ENCODE results near the gene RGS11. TPM values are rescaled to one million over a fixed set of nuclear protein-coding genes. Genes with fewer than 3 reads are reported as not detected.

Gene RGS11
- total RNA-seq: 2.4 TPM in 2 replicates
- long read RNA-seq: 0 reads

DNA sequence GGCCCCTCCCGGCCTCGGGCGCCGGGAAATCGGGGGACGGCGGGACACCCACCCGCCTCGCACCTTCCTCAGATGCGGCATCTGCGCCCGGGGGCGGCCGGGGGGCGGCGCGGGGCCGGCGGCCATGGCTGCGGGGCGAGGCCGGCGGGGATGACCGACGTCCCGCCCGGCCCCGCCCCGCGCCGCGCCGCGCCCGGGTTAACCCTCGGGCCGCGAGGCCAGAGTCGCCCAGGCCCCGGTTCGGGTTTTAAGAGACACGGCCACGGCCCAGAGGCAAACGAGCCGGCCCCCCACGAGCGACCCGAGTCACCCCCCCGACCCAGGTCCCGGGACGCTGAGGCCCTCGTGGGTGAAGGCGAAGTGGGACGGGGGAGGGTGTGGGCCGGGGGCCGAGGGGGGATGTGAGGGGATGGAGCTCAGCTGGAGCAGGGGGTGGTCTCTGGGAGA is at the start of gene RGS11:
TSS of gene RGS11 (minus strand) at position 159 of the 447 bp plus-strand sequence. CDS start at position 126, 33 bp downstream.
- no peaks in the 10 kb centered on the region for H3K36me3 Mint-ChIP-seq (ENCODE audit: insufficient read depth)
- peaks cover 2% of the 10 kb centered on the region for H3K4me1 Mint-ChIP-seq (ENCODE audit: low read depth)
- no peak within 1 kb of the TSS for H3K27ac Mint-ChIP-seq
- TF ChIP-seq, protein P1, sequence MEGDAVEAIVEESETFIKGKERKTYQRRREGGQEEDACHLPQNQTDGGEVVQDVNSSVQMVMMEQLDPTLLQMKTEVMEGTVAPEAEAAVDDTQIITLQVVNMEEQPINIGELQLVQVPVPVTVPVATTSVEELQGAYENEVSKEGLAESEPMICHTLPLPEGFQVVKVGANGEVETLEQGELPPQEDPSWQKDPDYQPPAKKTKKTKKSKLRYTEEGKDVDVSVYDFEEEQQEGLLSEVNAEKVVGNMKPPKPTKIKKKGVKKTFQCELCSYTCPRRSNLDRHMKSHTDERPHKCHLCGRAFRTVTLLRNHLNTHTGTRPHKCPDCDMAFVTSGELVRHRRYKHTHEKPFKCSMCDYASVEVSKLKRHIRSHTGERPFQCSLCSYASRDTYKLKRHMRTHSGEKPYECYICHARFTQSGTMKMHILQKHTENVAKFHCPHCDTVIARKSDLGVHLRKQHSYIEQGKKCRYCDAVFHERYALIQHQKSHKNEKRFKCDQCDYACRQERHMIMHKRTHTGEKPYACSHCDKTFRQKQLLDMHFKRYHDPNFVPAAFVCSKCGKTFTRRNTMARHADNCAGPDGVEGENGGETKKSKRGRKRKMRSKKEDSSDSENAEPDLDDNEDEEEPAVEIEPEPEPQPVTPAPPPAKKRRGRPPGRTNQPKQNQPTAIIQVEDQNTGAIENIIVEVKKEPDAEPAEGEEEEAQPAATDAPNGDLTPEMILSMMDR (IDR thresholded peaks at IDR 0.05; ENCODE audit: unreplicated experiment): no peak
- peaks cover 32% of the 10 kb centered on the region for H3K27me3 Mint-ChIP-seq
- no peak for DNase-seq (ENCODE audit: low spot score, unreplicated experiment)
- H3K4me3 Mint-ChIP-seq (ENCODE audit: low read depth): peak within 1 kb of the TSS; percentile 67
- H3K9me3 Mint-ChIP-seq (ENCODE audit: low read depth): no peaks in the 10 kb centered on the region

DNA sequence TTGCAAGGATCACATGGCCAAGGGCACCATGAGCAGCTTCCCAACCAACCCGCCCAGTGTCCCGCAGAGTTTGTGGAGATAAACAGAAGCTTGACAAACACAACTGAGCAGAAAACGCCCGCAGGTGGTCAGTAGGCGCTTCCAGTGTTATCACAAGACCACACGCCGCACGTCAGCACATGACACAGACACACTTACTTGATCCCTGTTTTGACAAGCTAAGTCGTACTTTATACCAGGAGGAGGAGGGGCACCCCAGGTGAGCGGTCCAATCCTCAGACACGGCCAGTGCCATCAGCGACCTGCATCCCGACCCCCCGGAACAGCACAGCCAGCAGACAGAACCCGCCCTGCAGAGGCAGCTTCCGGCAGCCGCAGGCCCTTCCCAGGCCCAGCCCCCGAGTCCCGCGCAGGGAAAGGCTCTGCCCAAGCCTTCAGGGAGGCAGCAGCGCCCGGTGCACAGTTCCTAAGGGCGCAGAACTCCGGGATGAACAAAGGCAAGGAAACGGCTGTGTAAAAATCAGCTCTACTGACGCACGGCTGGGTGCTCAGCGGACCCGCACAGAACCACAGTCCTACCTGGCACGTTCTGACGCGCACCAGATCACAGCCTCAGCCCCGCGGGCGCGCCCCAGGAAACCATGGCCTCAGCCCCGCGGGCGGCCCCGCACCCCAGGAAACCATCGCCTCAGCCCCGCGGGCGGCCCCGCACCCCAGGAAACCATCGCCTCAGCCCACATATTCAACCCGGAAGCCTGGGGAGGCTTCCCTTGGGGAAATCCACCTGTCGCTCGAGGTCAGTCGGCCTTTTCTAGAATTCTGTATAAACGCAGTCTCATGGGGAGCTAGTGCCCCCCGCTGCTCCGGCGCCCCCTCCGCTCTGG is 48.9 kb upstream of the RGS11 start:
- peaks cover 11% of the 10 kb centered on the region for H3K4me1 Mint-ChIP-seq (ENCODE audit: low read depth)

DNA sequence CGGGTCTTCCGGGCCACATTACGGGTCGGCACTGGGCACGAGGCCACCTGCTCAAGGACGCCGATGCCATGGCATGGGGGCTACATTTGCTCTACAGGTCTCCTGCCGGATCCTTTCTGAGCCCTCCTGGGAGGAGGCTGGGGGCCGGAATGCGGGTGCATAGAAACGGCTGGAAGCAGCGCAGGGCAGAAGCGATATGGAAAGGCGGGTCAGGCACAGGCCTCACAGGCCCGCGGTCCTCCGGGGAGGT is 48.4 kb upstream of the RGS11 start:
- no peaks in the 10 kb centered on the region for H3K27me3 Mint-ChIP-seq
- H3K4me3 Mint-ChIP-seq (ENCODE audit: low read depth): no peak overlapping the region
- DNase-seq (ENCODE audit: low spot score, unreplicated experiment): no peak
- H3K36me3 Mint-ChIP-seq (ENCODE audit: insufficient read depth): peaks cover 3% of the 10 kb centered on the region
- no peak overlapping the region for H3K27ac Mint-ChIP-seq
- TF ChIP-seq, protein P1 (IDR thresholded peaks at IDR 0.05; ENCODE audit: unreplicated experiment): no peak
- peaks cover 11% of the 10 kb centered on the region for H3K4me1 Mint-ChIP-seq (ENCODE audit: low read depth)
- H3K9me3 Mint-ChIP-seq (ENCODE audit: low read depth): no peaks in the 10 kb centered on the region

More for the DNA sequence above, 48.9 kb upstream of the RGS11 start:
- Mint-ChIP-seq H3K9me3 (ENCODE audit: low read depth) (no peaks in the 10 kb centered on the region), H3K4me3 (ENCODE audit: low read depth) (no peak overlapping the region), H3K36me3 (ENCODE audit: insufficient read depth) (peaks cover 3% of the 10 kb centered on the region), H3K27me3 (no peaks in the 10 kb centered on the region), H3K27ac (no peak overlapping the region)
- TF ChIP-seq, protein P1 (IDR thresholded peaks at IDR 0.05; ENCODE audit: unreplicated experiment): no peak
- no peak for DNase-seq (ENCODE audit: low spot score, unreplicated experiment)

DNA sequence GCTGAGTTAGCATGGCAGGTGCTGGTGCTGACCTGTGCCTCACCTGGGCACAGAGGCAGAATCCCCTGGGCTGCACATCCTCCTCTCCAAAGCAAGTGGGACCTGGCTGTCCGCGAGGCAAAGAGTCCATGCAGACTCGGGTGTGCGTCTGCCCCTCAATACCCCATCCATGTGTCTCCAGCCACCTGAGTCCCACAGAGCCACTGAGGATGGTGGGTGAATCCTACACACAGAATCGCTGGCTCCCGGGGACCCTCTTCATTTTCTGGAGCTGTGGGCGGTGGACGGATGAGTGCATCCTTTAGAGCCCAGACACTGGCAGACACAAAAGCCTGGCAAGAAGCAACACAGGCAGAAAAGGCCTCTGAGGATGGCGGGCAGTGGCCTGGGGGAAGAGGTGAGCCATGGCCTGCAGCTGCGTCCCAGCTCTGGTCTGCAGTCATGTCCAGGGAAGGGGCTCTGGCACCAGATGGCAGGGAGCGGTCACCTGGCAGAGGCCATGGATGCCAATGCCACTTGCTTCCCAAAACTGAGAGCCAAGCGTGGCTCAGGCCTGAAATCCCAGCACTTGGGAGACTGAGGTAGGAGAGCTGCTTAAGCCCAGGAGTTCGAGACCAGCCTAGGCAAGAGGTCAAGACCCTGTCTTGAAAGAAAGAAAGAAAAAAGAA is 46.9 kb upstream of the RGS11 start:
- Mint-ChIP-seq H3K4me3 (ENCODE audit: low read depth) (no peak overlapping the region), H3K27me3 (no peaks in the 10 kb centered on the region), H3K9me3 (ENCODE audit: low read depth) (no peaks in the 10 kb centered on the region), H3K4me1 (ENCODE audit: low read depth) (peaks cover 14% of the 10 kb centered on the region), H3K27ac (no peak overlapping the region), H3K36me3 (ENCODE audit: insufficient read depth) (peaks cover 3% of the 10 kb centered on the region)
- DNase-seq (ENCODE audit: low spot score, unreplicated experiment): no peak
- TF ChIP-seq, protein P1 (IDR thresholded peaks at IDR 0.05; ENCODE audit: unreplicated experiment): no peak

DNA sequence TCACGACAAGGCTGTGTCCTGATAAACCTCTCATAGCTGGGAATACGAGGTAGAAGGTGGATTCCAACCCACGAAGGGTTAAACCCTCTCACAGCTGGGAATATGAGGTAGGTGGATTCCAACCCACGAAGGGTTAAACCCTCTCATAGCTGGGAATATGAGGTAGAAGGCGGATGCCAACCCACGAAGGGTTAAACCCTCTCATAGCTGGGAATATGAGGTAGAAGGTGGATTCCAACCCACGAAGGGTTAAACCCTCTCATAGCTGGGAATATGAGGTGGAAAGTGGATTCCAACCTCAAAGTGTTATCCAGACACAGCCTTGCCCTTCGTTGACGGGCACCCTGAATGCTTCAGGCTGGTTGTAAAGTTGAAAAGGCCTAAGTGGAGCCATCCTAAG is 45.8 kb upstream of the RGS11 start:
- no peak for DNase-seq (ENCODE audit: low spot score, unreplicated experiment)
- Mint-ChIP-seq H3K9me3 (ENCODE audit: low read depth) (no peaks in the 10 kb centered on the region), H3K27ac (no peak overlapping the region), H3K4me3 (ENCODE audit: low read depth) (no peak overlapping the region), H3K36me3 (ENCODE audit: insufficient read depth) (peaks cover 3% of the 10 kb centered on the region), H3K27me3 (no peaks in the 10 kb centered on the region), H3K4me1 (ENCODE audit: low read depth) (peaks cover 9% of the 10 kb centered on the region)
- TF ChIP-seq, protein P1 (IDR thresholded peaks at IDR 0.05; ENCODE audit: unreplicated experiment): no peak

Data from progenitor cell of endocrine pancreas (in vitro differentiated cells).